Stomach (tissue), 9 donors: ENCODE measurements around the gene ABCC10. TPM values are rescaled to one million over a fixed set of nuclear protein-coding genes. Genes with fewer than 3 reads are reported as not detected.
"Not testable (repeated sequence)": the region's sequence is repeated elsewhere in the genome, so short reads cannot be mapped to it uniquely, and the experiment has no call there.

Experiments
- DNase-seq, 2 donors: peaks; one replicate each; pipeline versions ENCODE4 v3.0.0 to v3.0.0-alpha.2; 2013 to 2019
- H3K27ac ChIP-seq, 5 donors: fragments of 200-600 bp in 4 of 5; sonication (generic) in 4 of 5; one replicate each; pipeline ENCODE4 v1.5.1; 2013 to 2019; ENCODE audit warnings: mild to moderate bottlenecking in 1 of 5, moderate library complexity in 1 of 5
- H3K27me3 ChIP-seq, 3 donors: fragments of 200-600 bp; sonication (generic); one replicate each; pipeline ENCODE4 v1.5.1; 2017 to 2019; ENCODE audit warnings: mixed run types in 1 of 3
- H3K36me3 ChIP-seq, 4 donors: fragments of 200-600 bp; sonication (generic); 1 replicate in 3 of 4; 2 replicates in 1 of 4; pipeline ENCODE4 v1.5.1; 2016 to 2019
- H3K4me1 ChIP-seq, 4 donors: fragments of 200-600 bp; sonication (generic); one replicate each; pipeline ENCODE4 v1.5.1; 2016 to 2019
- H3K4me3 ChIP-seq, 4 donors: fragments of 200-600 bp; sonication (generic) in 3 of 4; one replicate each; pipeline ENCODE4 v1.5.1; 2016 to 2019; ENCODE audit warnings: mild to moderate bottlenecking in 1 of 4
- H3K9me3 ChIP-seq, 4 donors: fragments of 200-600 bp; sonication (generic); one replicate each; pipeline ENCODE4 v1.5.1; 2016 to 2019
- CTCF ChIP-seq, 7 experiments: fragments of 450-650 bp in 4 of 7; fragments of 200-600 bp in 3 of 7; sonication (generic) in 3 of 7; IDR thresholded peaks; one replicate each; pipeline ENCODE4 v1.5.1; 2016 to 2019; ENCODE audit warnings: antibody characterized with exemption in 7 of 7, control low read depth in 2 of 7, mild to moderate bottlenecking in 1 of 7
- EP300 ChIP-seq: sonication (generic); formaldehyde crosslinking; IDR thresholded peaks from one replicate; pipeline ENCODE4 v1.6.1; 2017; ENCODE audit warnings: antibody characterized with exemption
- POLR2A ChIP-seq, 4 donors: fragments of 450-650 bp; IDR thresholded peaks; one replicate each; pipeline ENCODE4 v1.6.1; 2016; ENCODE audit warnings: antibody characterized with exemption in 4 of 4, control low read depth in 2 of 4, mild to moderate bottlenecking in 1 of 4, moderate library complexity in 1 of 4
- POLR2AphosphoS5 ChIP-seq, 3 donors: sonication (generic); formaldehyde crosslinking; IDR thresholded peaks; one replicate each; pipeline ENCODE4 v1.6.1; 2016; ENCODE audit warnings: antibody characterized with exemption in 3 of 3
- WGBS, 5 donors: extraction: QIAGEN DNeasy Blood & Tissue Kit in 3 of 5; methylation state at CpG; one replicate each; pipeline versions ENCODE4 v1.1.5 to v1.1.7; 2013 to 2018; 5-methylcytosine and 5-hydroxymethylcytosine counted together
- intact Hi-C: fragments of 100-400 bp; cut with DNase I; formaldehyde crosslinking; loops from one replicate; pipeline ENCODE4 v1.15.1; 2023; ENCODE audit warnings: low total_unique reads
- polyA plus RNA-seq, 3 donors: library from polyadenylated mRNA; stranded (reverse); fragments of 200-250 nt; gene quantifications; one replicate each; pipeline ENCODE4 v1.2.3, GENCODE V29; 2013
- total RNA-seq, 5 donors: library from RNA; depleted of rRNA; stranded (reverse); fragments of >200 nt; gene quantifications; one replicate each; pipeline versions ENCODE4 v1.1.0 to v1.2.3, GENCODE V29; 2014 to 2016
- donor health status: healthy with polysubstance abuse.
- donor health status: Bipolar disorder and iron deficiency.
- donor health status: healthy.

ABCC10 gene
- total and polyA plus RNA-seq, 8 donors, result 7.9 to 67.4 (median 29.6) TPM

- Histone ChIP-seq H3K27ac (peak overlapping the region in 1 of 5 donors; percentile 43), H3K9me3 (no peaks in the 10 kb centered on the region), H3K4me1 (peaks cover 16 to 22% (median 19%) of the 10 kb centered on the region in 4 donors), H3K4me3 (peak overlapping the region; percentile 49 to 68 (median 58)), H3K27me3 (peaks cover 9 to 46% (median 24%) of the 10 kb centered on the region in 3 donors), H3K36me3 (peaks cover 18 to 41% (median 39%) of the 10 kb centered on the region in 4 donors)
- no peak for DNase-seq
- intact Hi-C loops, result loop anchor here (5.0 kb wide), 1 partner anchor 53 kb away; no protein-coding TSS in a partner anchor
- 11 to 12% (median 11%) methylated on average over 16 to 17 of the region's 17 CpGs for WGBS, 5 donors
- no peak for TF ChIP-seq EP300
- peak in 5 of 7 experiments; percentile 96 to 99 (median 98) for TF ChIP-seq CTCF (IDR thresholded peaks at IDR 0.05)
- TF ChIP-seq POLR2A (IDR thresholded peaks at IDR 0.05), result no peak
- TF ChIP-seq POLR2AphosphoS5 (IDR thresholded peaks at IDR 0.05), result peak in 1 of 3 donors; percentile 37
These were observed 27.0 kb downstream of the ABCC10 start for GRCh38 chr6:43454290-43454695.

- Histone ChIP-seq H3K27me3 (peaks cover 9 to 52% (median 24%) of the 10 kb centered on the region in 3 donors), H3K27ac (peak overlapping the region in 1 of 5 donors; percentile 43), H3K9me3 (no peaks in the 10 kb centered on the region), H3K36me3 (peaks cover 12 to 35% (median 33%) of the 10 kb centered on the region in 4 donors), H3K4me1 (peaks cover 16 to 22% (median 19%) of the 10 kb centered on the region in 4 donors), H3K4me3 (peak overlapping the region; percentile 49 to 68 (median 58))
- 1 to 2% (median 1%) methylated on average over 64 to 94 of the region's 97 CpGs for WGBS, 5 donors
- peak; percentile 88 to 93 for DNase-seq
- TF ChIP-seq EP300 (no peak), CTCF (IDR thresholded peaks at IDR 0.05) (peak in 2 of 7 experiments; percentile 16 to 48), POLR2AphosphoS5 (IDR thresholded peaks at IDR 0.05) (no peak)
- intact Hi-C loops, result loop anchor here (5.0 kb wide), 1 partner anchor 52 kb away; no protein-coding TSS in a partner anchor
These were observed 27.6 kb downstream of the ABCC10 start for GRCh38 chr6:43454696-43455530.

- intact Hi-C loops, result no loop called here
- peak in 1 of 2 donors; percentile 60 for DNase-seq
- Histone ChIP-seq H3K4me3 (peak within 1 kb of the TSS; percentile 49 to 68 (median 58)), H3K9me3 (no peaks in the 10 kb centered on the region), H3K27me3 (peaks cover 9 to 59% (median 24%) of the 10 kb centered on the region in 3 donors), H3K36me3 (peaks cover 3 to 27% (median 24%) of the 10 kb centered on the region in 4 donors), H3K4me1 (peaks cover 16 to 22% (median 19%) of the 10 kb centered on the region in 4 donors), H3K27ac (peak within 1 kb of the TSS in 1 of 5 donors; percentile 43)
- no peak for TF ChIP-seq POLR2AphosphoS5 (IDR thresholded peaks at IDR 0.05)
- no peak for TF ChIP-seq CTCF (IDR thresholded peaks at IDR 0.05)
- no peak for TF ChIP-seq EP300
- no peak for TF ChIP-seq POLR2A (IDR thresholded peaks at IDR 0.05)
- 3 to 4% (median 4%) methylated on average over 26 to 55 of the region's 55 CpGs for WGBS, 5 donors
These were observed 28.4 kb downstream of the ABCC10 start, which contains the start of gene DLK2 for GRCh38 chr6:43455531-43456428. Gene DLK2, minus strand, starts transcription at chr6:43455548. Its CDS starts 723 bp downstream, at chr6:43454825.

GRCh38 chr6:43457643-43458042, 30.3 kb downstream of the ABCC10 start:
- no peaks in the 10 kb centered on the region for H3K9me3 ChIP-seq
- peaks cover 9 to 76% (median 24%) of the 10 kb centered on the region in 3 donors for H3K27me3 ChIP-seq
- peaks cover 0 to 9% (median 7%) of the 10 kb centered on the region in 4 donors for H3K36me3 ChIP-seq
- intact Hi-C loops, result no loop called here
- no peak overlapping the region for H3K4me3 ChIP-seq
- WGBS, 5 donors, result 33 to 53% (median 51%) methylated on average over 8 to 9 of the region's 9 CpGs
- H3K27ac ChIP-seq, result no peak overlapping the region
- TF ChIP-seq POLR2A (IDR thresholded peaks at IDR 0.05) (no peak), EP300 (no peak), POLR2AphosphoS5 (IDR thresholded peaks at IDR 0.05) (no peak), CTCF (IDR thresholded peaks at IDR 0.05) (no peak)
- no peak for DNase-seq
- peaks cover 16 to 22% (median 19%) of the 10 kb centered on the region in 4 donors for H3K4me1 ChIP-seq

- Histone ChIP-seq H3K27me3 (peaks cover 9 to 82% (median 24%) of the 10 kb centered on the region in 3 donors), H3K4me1 (peaks cover 16 to 22% (median 19%) of the 10 kb centered on the region in 4 donors)
- H3K36me3 ChIP-seq, H3K4me3 ChIP-seq, H3K27ac ChIP-seq, intact Hi-C loops, DNase-seq, H3K9me3 ChIP-seq: not testable (repeated sequence)
- 89 to 94% (median 94%) methylated on average over 15 of the region's 15 CpGs for WGBS, 5 donors
These were observed 30.8 kb downstream of the ABCC10 start for GRCh38 chr6:43458154-43458553.
